Sigmoid colon (tissue), 3 donors: ENCODE measurements around the gene SLC49A4.

Experiments
- POLR2A ChIP-seq, 2 donors: fragments of 450-650 bp; IDR thresholded peaks; one replicate each; pipeline ENCODE4 v1.6.1; 2016; ENCODE audit warnings: antibody characterized with exemption in 2 of 2, mild to moderate bottlenecking in 2 of 2, moderate library complexity in 2 of 2
- TF ChIP-seq, protein P1 (sequence below), 4 experiments: fragments of 450-650 bp in 3 of 4; fragments of 200-600 bp in 1 of 4; IDR thresholded peaks; one replicate each; pipeline ENCODE4 v1.5.1; 2016 to 2019; ENCODE audit warnings: antibody characterized with exemption in 4 of 4, mild to moderate bottlenecking in 3 of 4, moderate library complexity in 2 of 4

DNA sequence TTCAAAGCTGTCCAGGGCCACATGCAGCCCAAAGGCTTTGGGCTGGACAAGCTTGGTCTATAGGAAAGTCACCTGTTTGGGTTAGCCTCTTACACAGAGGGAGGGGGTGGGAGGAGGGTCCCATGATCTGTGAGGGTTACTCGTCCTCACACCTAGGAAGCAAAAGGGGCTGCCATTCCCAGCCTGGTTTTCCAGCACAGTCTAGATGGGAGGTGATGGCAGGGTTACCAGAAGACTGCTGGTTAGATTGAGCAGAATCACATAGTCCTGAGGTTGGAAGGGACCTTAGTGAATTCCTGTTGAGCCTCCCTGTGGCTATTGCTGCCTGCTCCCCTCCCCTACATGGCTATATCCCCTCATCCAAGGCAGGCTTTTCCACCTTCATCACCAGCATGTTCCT lies 130.9 kb downstream of the SLC49A4 start:
- TF ChIP-seq, protein P1, sequence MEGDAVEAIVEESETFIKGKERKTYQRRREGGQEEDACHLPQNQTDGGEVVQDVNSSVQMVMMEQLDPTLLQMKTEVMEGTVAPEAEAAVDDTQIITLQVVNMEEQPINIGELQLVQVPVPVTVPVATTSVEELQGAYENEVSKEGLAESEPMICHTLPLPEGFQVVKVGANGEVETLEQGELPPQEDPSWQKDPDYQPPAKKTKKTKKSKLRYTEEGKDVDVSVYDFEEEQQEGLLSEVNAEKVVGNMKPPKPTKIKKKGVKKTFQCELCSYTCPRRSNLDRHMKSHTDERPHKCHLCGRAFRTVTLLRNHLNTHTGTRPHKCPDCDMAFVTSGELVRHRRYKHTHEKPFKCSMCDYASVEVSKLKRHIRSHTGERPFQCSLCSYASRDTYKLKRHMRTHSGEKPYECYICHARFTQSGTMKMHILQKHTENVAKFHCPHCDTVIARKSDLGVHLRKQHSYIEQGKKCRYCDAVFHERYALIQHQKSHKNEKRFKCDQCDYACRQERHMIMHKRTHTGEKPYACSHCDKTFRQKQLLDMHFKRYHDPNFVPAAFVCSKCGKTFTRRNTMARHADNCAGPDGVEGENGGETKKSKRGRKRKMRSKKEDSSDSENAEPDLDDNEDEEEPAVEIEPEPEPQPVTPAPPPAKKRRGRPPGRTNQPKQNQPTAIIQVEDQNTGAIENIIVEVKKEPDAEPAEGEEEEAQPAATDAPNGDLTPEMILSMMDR (IDR thresholded peaks at IDR 0.05) = no peak
- TF ChIP-seq POLR2A (IDR thresholded peaks at IDR 0.05) = no peak
